ENCODE measurements around the gene CORO2A.

CORO2A gene, protein sequence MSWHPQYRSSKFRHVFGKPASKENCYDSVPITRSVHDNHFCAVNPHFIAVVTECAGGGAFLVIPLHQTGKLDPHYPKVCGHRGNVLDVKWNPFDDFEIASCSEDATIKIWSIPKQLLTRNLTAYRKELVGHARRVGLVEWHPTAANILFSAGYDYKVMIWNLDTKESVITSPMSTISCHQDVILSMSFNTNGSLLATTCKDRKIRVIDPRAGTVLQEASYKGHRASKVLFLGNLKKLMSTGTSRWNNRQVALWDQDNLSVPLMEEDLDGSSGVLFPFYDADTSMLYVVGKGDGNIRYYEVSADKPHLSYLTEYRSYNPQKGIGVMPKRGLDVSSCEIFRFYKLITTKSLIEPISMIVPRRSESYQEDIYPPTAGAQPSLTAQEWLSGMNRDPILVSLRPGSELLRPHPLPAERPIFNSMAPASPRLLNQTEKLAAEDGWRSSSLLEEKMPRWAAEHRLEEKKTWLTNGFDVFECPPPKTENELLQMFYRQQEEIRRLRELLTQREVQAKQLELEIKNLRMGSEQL

DNA sequence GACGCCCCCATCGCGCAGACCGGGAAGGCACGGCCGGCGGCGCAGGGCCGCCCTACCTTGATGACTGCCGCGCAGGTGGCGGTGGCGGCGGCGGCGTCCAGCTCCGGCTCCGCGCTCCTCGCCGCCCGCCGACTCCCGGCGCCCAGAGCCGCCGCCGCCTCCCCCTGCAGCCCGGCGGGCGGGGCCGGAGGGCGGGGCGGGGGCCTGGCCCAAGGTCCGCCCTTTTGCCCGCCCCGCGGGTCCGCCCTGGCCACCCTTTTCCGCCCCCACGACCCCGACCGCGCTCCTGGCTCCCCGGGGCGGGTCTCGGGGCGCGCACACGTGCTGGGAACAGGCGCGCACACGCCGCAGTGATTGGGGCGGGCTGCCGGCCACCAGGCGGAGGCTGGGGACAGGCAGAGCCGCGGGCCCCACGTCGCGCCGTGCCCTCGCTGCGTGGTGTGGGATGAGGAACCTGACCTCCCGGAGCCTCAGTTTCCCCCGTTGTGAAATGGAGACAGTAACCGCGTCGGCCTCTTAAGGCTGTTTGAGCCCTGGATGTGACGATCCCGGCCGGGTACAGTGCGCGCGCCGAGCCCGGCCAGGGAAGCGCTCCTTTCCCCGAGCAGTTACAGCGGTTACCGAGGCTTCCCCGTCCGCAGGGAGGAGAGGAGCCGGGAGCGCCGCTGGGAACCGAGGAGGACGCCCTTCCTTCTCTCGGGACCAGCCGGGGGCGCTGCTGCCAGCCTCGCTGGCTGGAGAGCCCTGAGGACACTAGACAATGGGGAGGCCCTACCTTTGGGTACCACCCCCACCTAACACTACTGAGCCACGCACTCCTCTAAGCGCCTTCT, at the start of gene CORO2A:
TSS of gene CORO2A (minus strand) at position 135 of the 833 bp plus-strand sequence. CDS start 34,977 bp downstream, outside the sequence.
- peak; percentile 69 to 71 for DNase-seq (ENCODE audit: low read depth in 2 of 2)

DNA sequence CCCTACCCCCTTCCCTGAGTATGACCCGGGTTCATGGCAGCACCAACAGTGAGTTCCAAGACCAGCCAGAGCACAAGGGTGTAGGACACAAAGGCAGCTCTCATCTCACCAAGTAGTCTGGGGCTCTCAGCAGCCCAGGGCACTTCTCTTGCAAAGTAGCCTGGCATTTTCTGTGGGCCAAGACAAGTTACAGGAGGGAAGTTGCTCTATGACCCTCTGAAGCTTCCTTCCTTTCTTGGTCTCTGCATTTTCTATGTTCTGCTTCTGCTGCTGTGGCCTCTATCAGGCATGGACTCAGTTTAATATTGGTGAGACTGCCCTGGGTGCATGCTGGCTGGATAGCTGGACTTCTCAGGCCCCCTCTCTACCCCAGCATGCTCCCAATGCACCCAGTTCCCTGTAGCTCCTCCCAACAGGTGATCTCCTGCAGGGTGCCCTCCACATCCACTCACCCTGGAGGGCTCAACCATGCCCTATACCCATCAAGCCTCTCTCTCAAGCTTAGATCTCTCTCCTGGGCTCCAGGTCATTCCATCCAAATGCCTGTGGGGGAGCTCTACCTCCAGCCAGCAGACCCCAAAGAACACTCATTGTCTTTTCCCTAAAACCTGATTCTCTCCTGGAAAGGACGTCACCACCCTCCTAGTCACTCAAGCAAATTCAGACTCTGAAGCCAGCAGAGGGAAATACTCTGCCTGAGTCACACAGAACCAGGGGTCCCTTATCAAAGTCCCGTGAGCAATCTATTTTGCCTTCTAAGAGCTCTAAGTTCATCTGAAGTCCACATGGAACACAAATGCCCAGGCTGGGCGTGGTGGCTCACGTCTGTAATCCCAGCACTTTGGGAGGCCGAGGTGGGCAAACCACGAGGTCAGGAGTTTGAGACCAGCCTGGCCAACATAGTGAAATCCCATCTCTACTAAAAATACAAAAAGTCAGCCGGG, 49.2 kb upstream of the CORO2A start:
- DNase-seq (ENCODE audit: low read depth in 2 of 2), result no peak

DNA sequence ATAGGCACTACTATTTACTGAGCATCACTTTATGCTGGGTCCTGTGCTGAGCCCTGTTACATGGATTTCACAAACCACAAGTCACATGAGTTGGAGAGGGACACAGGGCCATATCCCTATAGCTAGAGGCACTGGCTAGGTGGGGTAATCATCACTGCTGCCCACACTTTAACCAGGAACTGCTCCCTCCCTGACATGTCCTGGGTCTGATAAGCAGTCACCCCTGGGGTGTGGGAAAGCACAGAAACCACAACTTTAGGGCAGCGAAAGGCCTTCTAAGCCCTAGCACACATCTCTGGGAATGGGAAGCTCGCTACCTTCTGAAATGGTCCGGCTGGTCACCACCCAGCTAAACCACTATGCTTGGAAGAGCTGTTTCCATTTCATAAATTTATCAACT, 48.0 kb upstream of the CORO2A start:
- DNase-seq (ENCODE audit: low read depth in 2 of 2), result no peak

DNA sequence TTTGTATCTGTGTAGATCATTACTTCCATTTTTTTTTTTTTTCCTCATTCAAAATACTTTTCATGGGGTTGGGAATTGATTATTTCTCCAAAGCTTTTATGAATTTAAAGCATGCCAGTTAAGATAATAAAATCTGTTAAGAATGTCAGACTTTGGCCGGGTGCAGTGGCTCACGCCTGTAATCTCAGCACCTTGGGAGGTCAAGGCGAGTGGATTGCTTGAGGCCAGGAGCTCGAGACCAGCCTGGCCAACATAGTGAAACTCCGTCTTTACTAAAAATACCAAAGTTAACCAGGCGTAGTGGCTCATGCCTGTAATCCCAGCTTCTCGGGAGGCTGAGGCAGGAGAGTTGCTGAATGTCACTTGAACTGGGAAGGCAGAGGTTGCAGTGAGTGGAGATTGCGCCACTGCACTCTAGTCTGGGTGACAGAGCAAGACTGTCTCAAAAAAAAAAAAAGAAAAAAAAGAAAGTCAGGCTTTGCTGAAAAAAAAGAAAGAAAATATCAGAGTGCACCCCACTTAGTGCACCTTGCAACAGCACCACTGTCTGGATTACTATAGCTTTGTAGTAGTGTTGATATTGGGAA, 44.6 kb upstream of the CORO2A start:
- no peak for DNase-seq (ENCODE audit: low read depth in 2 of 2)

DNA sequence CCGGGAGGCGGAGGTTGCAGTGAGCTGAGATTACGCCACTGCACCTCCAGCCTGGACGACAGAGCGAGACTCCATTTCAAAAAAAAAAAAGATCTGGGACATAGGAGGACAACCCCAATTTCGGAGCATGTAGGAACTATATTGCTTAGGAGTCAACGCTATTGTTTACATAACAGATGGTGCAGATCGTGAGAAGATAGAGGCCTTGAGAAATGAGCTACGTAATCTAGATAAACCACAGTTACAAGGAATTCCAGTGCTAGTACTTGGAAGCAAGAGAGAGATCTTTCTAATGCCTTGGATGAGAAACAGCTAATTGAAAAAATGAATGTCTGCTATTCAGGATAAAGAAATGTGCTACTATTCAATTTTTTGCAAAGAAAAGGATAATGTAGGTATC, 42.7 kb upstream of the CORO2A start:
- DNase-seq (ENCODE audit: low read depth in 2 of 2), result no peak

DNA sequence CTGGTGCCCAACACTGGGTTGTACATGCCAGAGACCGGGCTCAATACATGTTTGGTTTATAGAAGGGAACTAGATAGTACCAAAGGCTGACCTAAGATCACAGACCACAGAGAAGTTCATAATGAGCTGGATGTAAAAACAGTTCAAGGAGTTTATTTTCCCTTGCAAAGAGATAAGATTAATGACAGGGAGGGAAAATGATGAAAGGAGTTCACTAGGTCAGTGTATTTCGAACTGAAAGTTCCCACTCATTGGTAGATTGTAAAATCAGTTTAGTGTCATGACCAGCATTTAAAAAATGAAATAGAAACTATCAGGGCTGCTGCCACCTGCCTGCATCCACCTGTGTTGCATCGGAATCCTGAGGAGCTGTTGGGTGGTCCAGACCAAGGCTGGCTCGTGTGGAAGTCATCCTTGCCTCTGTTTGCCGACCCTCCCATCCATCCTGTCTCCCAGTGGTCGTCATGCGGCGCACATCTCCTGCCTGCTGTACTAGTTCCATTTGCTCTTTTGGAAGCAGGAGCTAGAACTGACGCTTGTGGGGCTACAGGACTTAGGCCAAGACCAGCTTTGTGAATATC, 41.9 kb upstream of the CORO2A start:
- DNase-seq (ENCODE audit: low read depth in 2 of 2), result no peak

DNA sequence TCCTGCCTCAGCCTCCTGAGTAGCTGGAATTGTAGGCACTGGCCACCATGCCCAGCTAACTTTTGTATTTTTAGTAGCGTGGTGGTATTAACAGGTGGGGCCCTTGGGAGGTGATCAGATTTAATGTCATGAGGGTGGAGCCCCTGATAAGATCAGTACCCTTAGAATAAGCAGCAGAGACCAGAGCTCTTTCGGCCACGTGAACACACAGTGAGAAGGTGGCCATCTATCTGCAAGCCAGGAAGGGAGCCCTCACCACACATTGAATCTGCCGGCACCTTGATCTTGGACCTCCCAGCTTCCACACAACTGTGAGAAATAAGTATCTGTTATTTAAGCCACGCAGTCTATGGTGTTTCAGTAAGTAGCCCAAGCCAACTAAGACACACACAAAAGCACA, 40.5 kb upstream of the CORO2A start:
- DNase-seq (ENCODE audit: low read depth in 2 of 2), result no peak

DNA sequence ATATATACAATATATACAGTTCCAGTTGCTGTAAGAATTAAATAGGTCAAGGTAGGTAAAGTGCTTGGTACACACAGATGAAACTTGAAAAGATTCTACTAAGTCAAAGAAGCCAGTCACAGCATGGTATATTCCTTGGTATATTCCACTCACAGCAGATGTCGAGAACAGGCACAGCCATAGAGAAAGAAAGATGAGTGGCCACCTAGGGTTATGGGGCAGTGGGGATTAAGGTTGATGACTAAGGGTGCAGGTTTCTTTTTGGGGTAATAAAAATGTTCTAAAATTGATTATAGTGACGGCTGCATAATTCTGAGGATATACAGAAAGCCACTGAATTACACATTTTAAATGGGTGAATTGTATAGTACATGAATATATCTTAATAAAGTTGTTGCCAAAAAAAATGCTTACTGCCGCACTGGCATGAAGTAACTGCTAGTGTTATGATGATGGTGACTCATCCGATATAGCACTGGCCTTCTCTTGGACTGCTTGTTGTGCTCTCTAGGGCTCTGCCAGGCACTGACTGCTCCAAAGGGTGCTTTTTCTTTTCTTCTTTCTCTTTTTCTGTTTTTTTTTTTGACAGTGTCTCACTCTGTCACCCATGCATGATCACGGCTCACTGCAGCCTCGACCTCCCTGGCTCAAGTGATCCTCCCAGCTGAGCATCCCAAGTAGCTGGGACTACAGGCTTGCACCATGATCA, 39.5 kb upstream of the CORO2A start:
- DNase-seq (ENCODE audit: low read depth in 2 of 2), result no peak

DNA sequence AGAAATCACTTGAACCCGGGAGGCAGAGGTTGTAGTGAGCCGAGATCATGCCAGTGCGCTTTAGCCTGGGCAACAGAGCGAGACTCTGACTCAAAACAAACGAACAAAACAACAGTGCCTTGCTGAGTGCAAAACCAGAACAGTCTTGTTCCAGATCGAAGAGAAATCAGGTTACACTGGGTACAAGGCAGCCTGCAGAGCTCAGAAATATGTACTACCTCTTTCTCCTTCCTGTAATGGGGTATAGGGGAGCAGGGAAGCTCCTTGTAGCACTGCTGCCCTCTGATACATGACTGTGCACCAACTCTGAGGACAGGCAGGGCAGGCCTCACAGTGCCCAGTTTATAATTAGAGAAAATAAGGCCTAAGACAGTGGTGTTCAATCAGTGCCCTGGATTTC, 38.4 kb upstream of the CORO2A start:
- DNase-seq (ENCODE audit: low read depth in 2 of 2), result no peak

DNA sequence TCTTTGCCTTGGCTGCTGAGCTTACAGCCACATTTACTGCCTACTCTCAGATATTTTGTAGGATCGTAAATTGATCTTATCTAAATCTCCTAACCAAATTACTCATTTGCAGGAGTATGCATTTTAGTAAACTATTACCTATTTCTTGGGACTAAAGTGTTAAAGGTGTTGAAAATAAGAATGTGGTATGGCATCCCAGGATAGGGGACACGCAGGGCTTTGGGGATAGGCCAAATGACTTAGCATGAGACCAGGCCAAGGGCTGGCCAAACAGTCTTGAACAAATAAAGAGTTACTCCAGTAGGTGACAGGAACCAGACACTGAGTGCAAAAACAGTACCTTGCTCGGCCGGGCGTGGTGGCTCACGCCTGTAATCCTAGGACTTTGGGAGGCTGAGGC, 37.9 kb upstream of the CORO2A start:
- no peak for DNase-seq (ENCODE audit: low read depth in 2 of 2)

DNA sequence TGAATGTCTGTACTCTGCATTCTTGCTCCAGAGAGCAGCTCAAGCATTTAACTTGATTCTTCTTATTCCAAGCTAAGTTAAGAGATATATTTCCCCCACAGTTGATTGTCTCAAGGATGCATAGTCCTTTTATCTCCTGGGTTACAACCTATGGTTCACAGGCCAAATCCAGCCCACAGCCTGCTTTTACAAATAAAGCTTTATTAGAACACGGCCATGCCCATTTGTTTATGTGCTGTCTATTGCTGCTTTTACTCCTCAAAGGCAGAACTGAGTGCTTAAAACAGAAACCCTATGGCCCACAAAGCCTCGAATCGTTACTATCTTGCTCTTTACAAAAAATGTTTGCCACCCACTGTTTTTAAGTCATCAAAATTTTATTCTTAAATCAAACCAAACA, 37.2 kb upstream of the CORO2A start:
- no peak for DNase-seq (ENCODE audit: low read depth in 2 of 2)

DNA sequence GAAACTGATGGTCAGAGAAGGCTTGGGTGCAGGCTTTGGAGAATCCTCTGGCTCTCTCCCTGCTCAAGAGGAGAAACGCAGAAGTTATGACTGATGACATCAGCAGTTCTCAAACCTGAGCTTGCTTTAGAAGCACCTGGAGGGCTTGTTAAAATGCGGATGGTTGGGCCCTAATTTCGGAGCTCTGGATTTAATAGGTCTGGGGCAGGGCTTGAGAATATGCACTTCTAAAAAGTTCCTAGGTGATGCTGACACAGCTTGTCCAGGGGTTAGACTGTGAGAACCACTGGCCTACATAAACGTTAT, 36.6 kb upstream of the CORO2A start:
- DNase-seq (ENCODE audit: low read depth in 2 of 2), result no peak

DNA sequence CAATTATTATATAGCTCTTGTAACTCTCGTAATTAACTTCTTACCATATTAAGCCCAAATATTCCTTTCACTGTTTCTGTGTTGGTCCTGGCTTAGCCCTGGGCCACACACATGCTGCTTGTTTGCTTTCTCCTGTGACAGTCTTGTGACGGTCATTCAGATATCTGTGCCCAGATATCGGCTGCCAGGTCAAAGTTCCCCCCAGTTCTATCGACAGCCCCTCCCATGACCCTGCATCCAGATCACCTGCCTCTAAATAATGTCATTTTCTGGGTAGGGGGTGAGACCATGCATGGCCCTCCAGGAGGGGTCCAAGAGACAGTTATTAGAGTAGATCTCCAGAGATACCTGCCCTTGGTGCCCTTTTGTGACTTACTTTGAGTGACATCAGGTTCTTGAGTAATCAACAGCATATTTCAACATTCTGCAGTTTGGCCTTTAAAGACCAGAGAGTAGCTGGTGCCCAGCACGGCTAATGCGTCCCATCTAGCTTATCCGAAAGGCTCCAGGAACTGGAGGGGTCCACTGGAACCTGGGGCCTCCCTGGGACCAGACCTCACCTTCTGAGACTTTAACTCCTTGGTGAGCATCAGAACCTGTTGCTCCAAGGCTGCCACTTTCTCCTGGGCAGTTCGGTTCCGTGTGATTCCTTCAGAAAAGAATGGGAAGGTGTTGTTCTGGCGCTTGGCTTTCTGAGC, 36.1 kb upstream of the CORO2A start:
- DNase-seq (ENCODE audit: low read depth in 2 of 2), result no peak

DNA sequence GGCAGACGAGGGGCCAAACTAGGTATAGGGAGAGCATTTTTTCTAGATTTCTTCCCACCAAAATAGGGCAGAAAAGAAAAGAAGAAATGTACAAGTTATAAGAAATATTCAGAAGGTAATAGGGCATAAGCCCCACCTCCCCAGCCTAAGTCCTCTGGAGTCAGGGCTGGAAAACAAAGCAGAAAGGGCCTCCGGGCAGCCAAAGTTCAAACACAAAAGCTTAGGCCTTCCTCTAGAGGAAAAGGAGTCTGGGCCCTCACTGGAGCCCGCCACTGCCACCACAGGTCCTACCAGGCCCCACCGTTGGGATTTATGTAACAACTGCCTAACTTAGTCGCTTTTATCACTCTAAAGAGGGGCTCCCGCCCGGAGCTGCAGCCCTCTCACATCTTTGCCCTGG, 35.4 kb upstream of the CORO2A start:
- no peak for DNase-seq (ENCODE audit: low read depth in 2 of 2)

DNA sequence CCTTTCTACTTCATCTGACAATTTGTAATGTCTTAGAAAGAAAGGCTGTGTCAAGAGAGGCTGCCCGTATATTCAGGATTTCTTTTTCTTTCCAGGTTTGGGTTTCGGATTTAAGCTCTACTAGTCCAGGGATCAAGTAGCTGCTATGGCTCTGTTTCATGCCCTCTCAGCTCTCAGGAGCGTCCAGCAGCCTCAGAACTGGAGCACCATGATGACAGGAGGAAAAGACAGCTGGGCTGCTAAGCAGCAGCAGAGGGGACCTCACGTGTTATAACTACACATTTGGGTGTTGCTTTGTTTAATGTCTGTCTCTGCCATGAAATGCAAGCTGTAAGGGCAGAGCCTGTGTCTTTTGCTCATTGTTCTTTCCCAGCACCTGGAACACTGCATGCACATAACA, 34.5 kb upstream of the CORO2A start:
- no peak for DNase-seq (ENCODE audit: low read depth in 2 of 2)

DNA sequence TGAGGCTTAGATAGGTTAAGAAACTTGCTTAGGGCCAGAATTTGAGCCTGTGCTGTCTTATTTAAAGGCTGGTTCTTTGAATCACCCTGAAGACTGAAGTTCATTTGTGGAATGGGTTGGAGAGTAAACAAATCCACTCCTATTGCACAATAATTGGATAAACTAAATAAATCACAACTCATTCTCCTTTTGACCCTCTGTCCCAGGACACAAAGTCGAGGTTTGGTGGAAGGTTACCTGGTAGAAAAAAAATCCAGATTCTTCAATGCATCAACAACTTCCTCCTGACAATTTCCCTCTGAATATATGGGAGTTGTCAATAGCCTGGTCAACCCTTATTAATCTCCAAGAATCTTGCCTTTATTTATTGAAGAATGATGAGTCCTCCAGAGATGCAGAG, 34.1 kb upstream of the CORO2A start:
- DNase-seq (ENCODE audit: low read depth in 2 of 2), result no peak

DNA sequence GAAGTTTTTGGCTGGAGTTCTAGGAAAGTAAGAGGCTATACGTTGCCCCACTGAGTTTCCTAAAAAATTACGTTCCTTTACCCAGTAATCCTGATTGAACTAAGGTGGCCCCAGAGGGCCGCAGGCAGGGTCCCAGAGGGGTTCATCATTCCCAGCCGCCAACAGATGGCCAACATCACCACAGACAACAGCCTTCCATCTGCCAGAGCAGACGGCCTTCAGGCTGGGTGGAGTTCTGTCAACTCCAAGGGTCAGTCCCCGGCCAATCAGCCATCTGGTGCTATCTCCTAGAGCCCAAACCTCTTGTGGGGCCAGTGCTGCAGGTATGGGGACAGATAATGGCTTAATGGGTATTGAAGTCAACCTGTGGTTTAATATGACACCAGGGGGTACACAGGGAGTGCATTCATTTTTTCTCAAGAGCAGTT, 32.6 kb upstream of the CORO2A start:
- DNase-seq (ENCODE audit: low read depth in 2 of 2), result no peak

DNA sequence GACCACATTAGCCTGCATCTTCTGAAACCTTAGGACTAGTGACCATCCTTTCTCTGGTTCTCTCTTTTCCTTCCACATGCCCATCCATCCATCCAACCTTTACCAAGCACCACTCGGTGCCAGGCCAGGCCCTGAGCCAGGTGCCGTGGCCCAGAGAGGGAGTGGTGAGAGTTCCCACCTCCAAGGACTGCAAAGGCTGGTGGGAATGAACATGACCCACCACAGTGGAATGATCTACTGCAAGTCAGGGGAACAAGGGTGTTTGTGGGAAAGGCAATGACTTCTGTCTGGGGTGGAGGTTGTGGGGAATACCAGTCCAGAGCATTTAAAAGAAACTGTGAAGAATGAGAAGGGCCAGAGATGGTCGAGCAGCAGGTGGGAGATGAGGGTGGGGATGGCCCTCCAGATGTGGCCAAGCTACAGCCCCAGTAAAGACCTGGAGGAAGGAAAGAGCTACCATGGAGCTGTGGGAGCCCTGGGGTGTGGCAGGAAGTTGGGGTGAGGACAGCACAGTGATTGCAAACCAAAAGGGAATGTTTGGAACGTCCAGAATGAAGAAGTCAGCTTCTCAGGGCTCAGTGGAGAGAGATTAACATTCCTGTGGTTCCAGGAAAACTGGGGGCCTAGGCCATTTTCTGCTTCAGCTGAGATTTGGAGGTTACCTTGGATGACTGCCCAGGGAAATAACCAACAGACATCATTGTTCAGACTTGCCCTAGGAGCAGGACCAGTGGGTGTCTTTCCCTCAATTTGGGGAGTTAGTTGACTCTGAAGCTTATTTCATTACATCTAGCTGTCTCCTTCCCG, 30.7 kb upstream of the CORO2A start:
- no peak for DNase-seq (ENCODE audit: low read depth in 2 of 2)

DNA sequence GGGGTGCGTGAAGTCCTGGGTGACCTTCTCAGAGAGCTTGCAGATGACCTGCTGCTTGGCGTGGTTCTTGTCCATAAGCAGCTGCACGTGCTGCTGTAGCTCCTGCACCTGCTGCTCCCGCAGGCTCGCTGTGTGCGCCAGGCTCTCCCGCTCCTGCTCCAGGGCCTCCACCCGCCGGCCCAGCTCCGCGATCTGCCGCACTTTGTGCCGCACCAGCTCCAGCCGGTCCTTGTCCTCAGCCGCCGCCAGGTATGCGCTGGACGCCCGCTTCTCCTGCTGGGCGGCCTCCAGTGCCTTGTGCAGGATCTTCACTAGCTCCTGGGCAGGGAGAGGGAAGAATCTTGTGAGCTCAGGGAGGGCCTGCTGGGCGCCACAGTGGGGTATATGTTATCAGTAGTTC, 28.5 kb upstream of the CORO2A start:
- DNase-seq (ENCODE audit: low read depth in 2 of 2), result no peak
